IMR-90 (cell line): ENCODE results near the gene ARMH1. TPM values are rescaled to one million over a fixed set of nuclear protein-coding genes. Genes with fewer than 3 reads are reported as not detected.
A peak's percentile ranks its signal among the peaks of the same experiment; 100 is the strongest.

Source experiments
- ATAC-seq: fragments of 200-7000 bp; cut with Tn5 transposase; 2 replicates; pipeline ENCODE4 v1.9.1; 2020; ENCODE audit warnings: low read depth, mild to moderate bottlenecking, moderate library complexity
- BruUV-seq: library from RNA; stranded (reverse); fragments of 400-500 nt; replicated peaks from 2 replicates; lab custom pipeline; 2021; lab: Mats Ljungman, UMichigan
- CTCF ChIA-PET: fragments of 300-600 bp; formaldehyde crosslinking; extraction: SDS; loops from one replicate; lab custom pipeline; 2021; ENCODE audit warnings: antibody characterized with exemption; lab: Yijun Ruan, JAX
- POLR2A ChIA-PET: fragments of 300-600 bp; sonication (Branson Sonifier 250); formaldehyde crosslinking; loops from one replicate; lab custom pipeline; 2022; ENCODE audit warnings: antibody characterized with exemption; ENCODE audit not compliant: unreplicated experiment; lab: Charles Lee
- DNase-seq: peaks from one replicate; pipeline ENCODE4 v3.0.0; 2013
- H2AFZ ChIP-seq: replicated peaks from 2 replicates; pipeline ENCODE3; 2013; ENCODE audit warnings: low read length, mild to moderate bottlenecking; ENCODE audit not compliant: poor library complexity
- H2AK5ac ChIP-seq: 2 replicates; pipeline ENCODE4 v1.6.1; 2013; ENCODE audit warnings: low read depth, low read length, inconsistent platforms
- H2AK9ac ChIP-seq: replicated peaks from 2 replicates; pipeline ENCODE3; 2013; ENCODE audit warnings: mild to moderate bottlenecking, low read depth, low read length, moderate library complexity; ENCODE audit not compliant: poor library complexity
- H2BK120ac ChIP-seq: 2 replicates; pipeline ENCODE4 v1.6.1; 2013; ENCODE audit warnings: low read depth, low read length, inconsistent platforms
- H2BK15ac ChIP-seq: 3 replicates; pipeline ENCODE4 v1.6.1; 2013; ENCODE audit warnings: low read depth, low read length, inconsistent platforms
- H2BK20ac ChIP-seq: 2 replicates; pipeline ENCODE4 v1.6.1; 2013; ENCODE audit warnings: low read depth, mild to moderate bottlenecking, inconsistent platforms, low read length, moderate library complexity
- H2BK5ac ChIP-seq: 2 replicates; pipeline ENCODE4 v1.6.1; 2013; ENCODE audit warnings: mild to moderate bottlenecking, low read depth, low read length, inconsistent platforms; ENCODE audit not compliant: poor library complexity, severe bottlenecking
- H3K14ac ChIP-seq: replicated peaks from 2 replicates; pipeline ENCODE4 v1.6.1; 2013; ENCODE audit warnings: low read depth, low read length, inconsistent platforms
- H3K18ac ChIP-seq: 2 replicates; pipeline ENCODE4 v1.6.1; 2013; ENCODE audit warnings: low read depth, low read length, control low read depth
- H3K23ac ChIP-seq: 2 replicates; pipeline ENCODE4 v1.6.1; 2013; ENCODE audit warnings: low read depth, low read length, inconsistent platforms
- H3K27ac ChIP-seq: 2 replicates; pipeline ENCODE4 v1.5.1; 2013; ENCODE audit warnings: mild to moderate bottlenecking, control low read depth, low read length; ENCODE audit not compliant: insufficient read depth
- H3K27me3 ChIP-seq: 2 replicates; pipeline ENCODE4 v1.6.1; 2013; ENCODE audit warnings: low read length; ENCODE audit not compliant: control insufficient read depth, insufficient read depth
- H3K36me3 ChIP-seq: 2 replicates; pipeline ENCODE4 v1.6.1; 2013; ENCODE audit warnings: low read length, mixed read lengths; ENCODE audit not compliant: control insufficient read depth, insufficient read depth
- H3K4ac ChIP-seq: 2 replicates; pipeline ENCODE4 v1.6.1; 2013; ENCODE audit warnings: low read depth, low read length, inconsistent platforms
- H3K4me1 ChIP-seq: 2 replicates; pipeline ENCODE4 v1.6.1; 2013; ENCODE audit warnings: low read length, mixed read lengths; ENCODE audit not compliant: control insufficient read depth, insufficient read depth
- H3K4me2 ChIP-seq: 2 replicates; pipeline ENCODE4 v1.6.1; 2013; ENCODE audit warnings: low read depth, mild to moderate bottlenecking, control low read depth, low read length, moderate library complexity
- H3K4me3 ChIP-seq: 2 replicates; pipeline ENCODE4 v1.5.1; 2013; ENCODE audit warnings: low read depth, mild to moderate bottlenecking, control low read depth, low read length, moderate library complexity; ENCODE audit not compliant: insufficient read depth
- H3K56ac ChIP-seq: 2 replicates; pipeline ENCODE4 v1.6.1; 2013; ENCODE audit warnings: low read length, inconsistent platforms; ENCODE audit not compliant: insufficient read depth; ENCODE audit errors: extremely low read depth
- H3K79me1 ChIP-seq, 2 experiments: 2 replicates each; pipeline ENCODE4 v1.6.1; 2013; ENCODE audit warnings: low read length in 2 of 2, inconsistent platforms in 1 of 2, low read depth in 1 of 2
- H3K9ac ChIP-seq: 2 replicates; pipeline ENCODE4 v1.6.1; 2013; ENCODE audit warnings: low read depth, low read length, control low read depth
- H3K9me1 ChIP-seq: 2 replicates; pipeline ENCODE4 v1.6.1; 2013; ENCODE audit warnings: low read length, inconsistent platforms; ENCODE audit not compliant: insufficient read depth
- H3K9me3 ChIP-seq: 2 replicates; pipeline ENCODE4 v1.6.1; 2013; ENCODE audit warnings: low read length; ENCODE audit not compliant: control insufficient read depth, insufficient read depth
- H4K20me1 ChIP-seq: 2 replicates; pipeline ENCODE4 v1.6.1; 2013; ENCODE audit warnings: low read length, inconsistent platforms; ENCODE audit not compliant: insufficient read depth
- H4K5ac ChIP-seq: 2 replicates; pipeline ENCODE4 v1.6.1; 2013; ENCODE audit warnings: mild to moderate bottlenecking, low read depth, low read length, control low read depth
- H4K8ac ChIP-seq, 2 experiments: 2 replicates each; pipeline ENCODE4 v1.6.1; 2013; ENCODE audit warnings: low read depth in 2 of 2, low read length in 2 of 2, control low read depth in 1 of 2, inconsistent platforms in 1 of 2
- H4K91ac ChIP-seq: 2 replicates; pipeline ENCODE4 v1.6.1; 2013; ENCODE audit warnings: low read depth, low read length, inconsistent platforms; ENCODE audit not compliant: insufficient read depth
- BHLHE40 ChIP-seq: fragments of 150-350 bp; IDR thresholded peaks from 2 replicates; pipeline ENCODE4 v1.6.1; 2016; ENCODE audit warnings: mild to moderate bottlenecking, low read depth, low read length
- CEBPB ChIP-seq: IDR thresholded peaks from 2 replicates; pipeline ENCODE4 v1.6.1; 2012; ENCODE audit warnings: low read depth, low read length, improper control_type of control experiment
- CHD1 ChIP-seq: IDR thresholded peaks from 2 replicates; pipeline ENCODE4 v1.6.1; 2012; ENCODE audit warnings: low read depth, low read length, improper control_type of control experiment
- ELK1 ChIP-seq: fragments of 150-350 bp; IDR thresholded peaks from 2 replicates; pipeline ENCODE4 v1.6.1; 2016; ENCODE audit warnings: low read depth, mild to moderate bottlenecking, low read length, moderate library complexity, borderline replicate concordance
- FOS ChIP-seq: fragments of 150-350 bp; IDR thresholded peaks from 2 replicates; pipeline ENCODE4 v1.6.1; 2016; ENCODE audit warnings: low read depth, low read length
- MAFK ChIP-seq: IDR thresholded peaks from 2 replicates; pipeline ENCODE4 v1.6.1; 2012; ENCODE audit warnings: low read depth, low read length, improper control_type of control experiment
- MAZ ChIP-seq: IDR thresholded peaks from 2 replicates; pipeline ENCODE4 v1.6.1; 2012; ENCODE audit warnings: low read depth, mild to moderate bottlenecking, low read length, improper control_type of control experiment, moderate library complexity, borderline replicate concordance
- NFE2L2 ChIP-seq: fragments of 150-350 bp; IDR thresholded peaks from 2 replicates; pipeline ENCODE4 v1.6.1; 2016; ENCODE audit warnings: low read depth, mild to moderate bottlenecking, low read length
- POLR2A ChIP-seq: IDR thresholded peaks from 2 replicates; pipeline ENCODE4 v1.6.1; 2012; ENCODE audit warnings: mild to moderate bottlenecking, low read depth, low read length
- RAD21 ChIP-seq: IDR thresholded peaks from 2 replicates; pipeline ENCODE4 v1.6.1; 2012; ENCODE audit warnings: low read length, improper control_type of control experiment
- RCOR1 ChIP-seq: IDR thresholded peaks from 2 replicates; pipeline ENCODE4 v1.6.1; 2012; ENCODE audit warnings: mild to moderate bottlenecking, low read length, improper control_type of control experiment; ENCODE audit not compliant: insufficient replicate concordance
- SMC3 ChIP-seq: fragments of 150-350 bp; IDR thresholded peaks from 2 replicates; pipeline ENCODE4 v1.6.1; 2016; ENCODE audit warnings: low read depth, mild to moderate bottlenecking, antibody characterized with exemption, low read length, moderate library complexity
- WGBS, 2 experiments: methylation state at CpG; one replicate each; pipeline versions ENCODE4 v1.1.5 to v1.1.7; 2013; ENCODE audit warnings: missing lambda C conversion rate in 2 of 2; ENCODE audit not compliant: insufficient read length in 1 of 2; ENCODE audit errors: extremely low coverage in 2 of 2; 5-methylcytosine and 5-hydroxymethylcytosine counted together
- dilution Hi-C: fragments of 300-500 bp; cut with HindIII; formaldehyde crosslinking; loops from one replicate; pipeline ENCODE4 v1.14.3; 2018; ENCODE audit warnings: low sequenced_read_pairs; ENCODE audit not compliant: unreplicated experiment
- in situ Hi-C: fragments of 300-500 bp; cut with MboI; formaldehyde crosslinking; loops from 3 replicates; pipeline ENCODE4 v1.14.3; 2019; ENCODE audit warnings: low sequenced_read_pairs, inconsistent platforms, mixed read lengths
- intact Hi-C: fragments of 100-400 bp; cut with micrococcal nuclease; formaldehyde crosslinking; loops from 2 replicates; pipeline ENCODE4 v1.10.0; 2022
- polyA plus RNA-seq, 3 experiments: library from polyadenylated mRNA; depleted of rRNA; stranded (reverse); fragments of >200 nt; gene quantifications; 2 replicates each; pipeline ENCODE4 v1.2.3, GENCODE V29; 2012; ENCODE audit warnings: low replicate concordance in 1 of 3
- total RNA-seq: library from RNA; depleted of rRNA; stranded (reverse); fragments of >200 nt; gene quantifications from 2 replicates; pipeline ENCODE4 v1.2.3, GENCODE V29; 2012

ARMH1 gene
- total and polyA plus RNA-seq, 2 of the 4 experiments (the other 2 are of a cell fraction): 0.36 to 0.72 TPM

GRCh38 chr1:44646261-44647110 is 28.0 kb upstream of the ARMH1 start:
- H3K79me1 ChIP-seq: peaks cover 7 to 40% of the 10 kb centered on the region in 2 experiments; a peak in 3 of 4 replicates
- H2AFZ ChIP-seq: peak overlapping the region; percentile 64
- H3K4me1 ChIP-seq: peaks cover 19% of the 10 kb centered on the region
- H4K20me1 ChIP-seq: peaks cover 43% of the 10 kb centered on the region
- 0 out of 2 replicates have a peak overlapping the region, but pooled peaks have one; percentile 62 for H3K23ac ChIP-seq
- no peak overlapping the region for H3K9ac ChIP-seq
- DNase-seq (peak; percentile 88), ATAC-seq (peak; percentile 84)
- H3K27ac ChIP-seq: peak overlapping the region; percentile 74
- intact Hi-C loops: loop anchor here (1.0 kb wide), 1 partner anchor 15 kb away; no protein-coding TSS in a partner anchor
- H3K9me1 ChIP-seq: peaks cover 22% of the 10 kb centered on the region
- H3K4me3 ChIP-seq: no peak overlapping the region
- H4K91ac ChIP-seq: 0 out of 2 replicates have a peak overlapping the region, but pooled peaks have one; percentile 82
- no CpG with 5 or more reads among the region's 28 CpGs for WGBS, 2 experiments
- H2BK5ac ChIP-seq: peak overlapping the region; percentile 75
- H2BK120ac ChIP-seq: peak overlapping the region; percentile 62
- dilution Hi-C loops: no loop called here
- H3K56ac ChIP-seq: no peak overlapping the region
- H3K27me3 ChIP-seq: no peaks in the 10 kb centered on the region
- POLR2A ChIA-PET: interaction anchor here (1.0 kb wide), 1 partner anchor 14 kb away, joined by 5 read pairs; no protein-coding TSS in a partner anchor
- H3K36me3 ChIP-seq: peaks cover 62% of the 10 kb centered on the region
- H2BK20ac ChIP-seq: peak overlapping the region; percentile 57; the same call in 1 of the 2 replicates
- BruUV-seq: no TSS peak
- peak overlapping the region; percentile 62 to 81 for H4K8ac ChIP-seq
- H2AK5ac ChIP-seq: peak overlapping the region; percentile 56
- TF ChIP-seq MAZ: peak; percentile 66; the same call in 1 of the 2 replicates
- no peak for TF ChIP-seq ELK1
- peak; percentile 1; the same call in 1 of the 2 replicates for TF ChIP-seq SMC3
- TF ChIP-seq RAD21: 0 out of 2 replicates have a peak, but pooled peaks have one; percentile 2
- TF ChIP-seq MAFK: no peak
- peak; percentile 70 for TF ChIP-seq BHLHE40
- peak; percentile 59 for TF ChIP-seq CEBPB
- TF ChIP-seq NFE2L2: no peak
- 0 out of 2 replicates have a peak, but pooled peaks have one; percentile 29 for TF ChIP-seq CHD1
- TF ChIP-seq RCOR1: peak; percentile 36
- TF ChIP-seq POLR2A: no peak
- peak; percentile 84 for TF ChIP-seq FOS
- peak overlapping the region; percentile 15; the same call in 1 of the 2 replicates for H4K5ac ChIP-seq
- peak overlapping the region; percentile 84; the same call in 1 of the 3 replicates for H2BK15ac ChIP-seq
- CTCF ChIA-PET: interaction anchor here (1.3 to 1.4 kb wide), 2 partner anchors 9 to 38 kb away, joined by 3 to 7 read pairs; no protein-coding TSS in a partner anchor
- peak overlapping the region; percentile 63 for H3K4me2 ChIP-seq
- H3K9me3 ChIP-seq: no peaks in the 10 kb centered on the region
- peak overlapping the region; percentile 93 for H3K4ac ChIP-seq
- in situ Hi-C loops: no loop called here
- peak overlapping the region; percentile 7 for H2AK9ac ChIP-seq
- H3K14ac ChIP-seq: peak overlapping the region; percentile 84; the same call in 1 of the 2 replicates
- peak overlapping the region; percentile 4; the same call in 1 of the 2 replicates for H3K18ac ChIP-seq
